SK-N-SH (cell line): Measurements from ENCODE around the gene EDN3. TPM values are rescaled to one million over a fixed set of nuclear protein-coding genes. Genes with fewer than 3 reads are reported as not detected.

ENCODE experiments used
- CTCF ChIA-PET: fragments of 300-600, 350-600 bp; formaldehyde crosslinking; extraction: SDS; loops from one replicate; lab custom pipeline; 2021; lab: Yijun Ruan, JAX
- POLR2A ChIA-PET: fragments of 350-600 bp; sonication (Branson Sonifier 250); formaldehyde crosslinking; extraction: SDS; loops from one replicate; lab custom pipeline; 2020; ENCODE audit warnings: antibody characterized with exemption, inconsistent platforms; lab: Yijun Ruan, JAX
- DNase-seq: peaks from one replicate; pipeline ENCODE4 v3.0.0; 2012
- H2AFZ ChIP-seq: fragments of 200-600 bp; sonication (generic); 2 replicates; pipeline ENCODE4 v1.8.1; 2016; ENCODE audit warnings: antibody characterized with exemption, mild to moderate bottlenecking, low read depth
- H3F3A ChIP-seq: fragments of 200-600 bp; sonication (generic); replicated peaks from 2 replicates; pipeline ENCODE3; 2016; ENCODE audit warnings: antibody characterized with exemption, mild to moderate bottlenecking; ENCODE audit not compliant: insufficient read depth
- H3K27ac ChIP-seq, 2 experiments: fragments of 200-500 bp in 1 of 2; fragments of 200-600 bp in 1 of 2; sonication (Bioruptor generic) in 1 of 2; sonication (generic), shearing (Covaris generic) in 1 of 2; 2 replicates each; pipeline versions ENCODE4 v1.5.1 to v1.6.1; 2014 to 2016; ENCODE audit warnings: low read depth in 2 of 2, inconsistent platforms in 1 of 2, low read length in 1 of 2, mild to moderate bottlenecking in 1 of 2, mixed read lengths in 1 of 2
- H3K27me3 ChIP-seq: fragments of 200-600 bp; sonication (generic), shearing (Covaris generic); 2 replicates; pipeline ENCODE4 v1.6.1; 2016; ENCODE audit warnings: mixed run types; ENCODE audit not compliant: insufficient read depth
- H3K36me3 ChIP-seq, 2 experiments: fragments of 200-500 bp in 1 of 2; fragments of 200-600 bp in 1 of 2; sonication (Bioruptor generic) in 1 of 2; sonication (generic) in 1 of 2; replicated peaks in 1 of 2; 2 replicates each; pipeline versions ENCODE3 to v1.5.1; 2014 to 2016; ENCODE audit warnings: low read length in 1 of 2, mild to moderate bottlenecking in 1 of 2; ENCODE audit not compliant: insufficient read depth in 2 of 2, control insufficient read depth in 1 of 2
- H3K4me1 ChIP-seq, 2 experiments: fragments of 200-500 bp in 1 of 2; fragments of 200-600 bp in 1 of 2; sonication (Bioruptor generic) in 1 of 2; sonication (generic), shearing (Covaris generic) in 1 of 2; 2 replicates each; pipeline versions ENCODE4 v1.5.1 to v1.6.1; 2014 to 2016; ENCODE audit warnings: low read depth in 1 of 2, low read length in 1 of 2, mixed run types in 1 of 2; ENCODE audit not compliant: insufficient read depth in 2 of 2, control insufficient read depth in 1 of 2
- H3K4me2 ChIP-seq: fragments of 200-600 bp; sonication (generic), shearing (Covaris generic); 2 replicates; pipeline ENCODE4 v1.6.1; 2017; ENCODE audit warnings: mixed run types
- H3K4me3 ChIP-seq, 2 experiments: fragments of 200-500 bp in 1 of 2; fragments of 200-600 bp in 1 of 2; sonication (Bioruptor generic) in 1 of 2; sonication (generic), shearing (Covaris generic) in 1 of 2; 2 replicates each; pipeline versions ENCODE4 v1.5.1 to v1.8.1; 2014 to 2016; ENCODE audit warnings: low read depth in 2 of 2, inconsistent platforms in 1 of 2, low read length in 1 of 2, mild to moderate bottlenecking in 1 of 2, mixed read lengths in 1 of 2, moderate library complexity in 1 of 2
- H3K79me2 ChIP-seq: fragments of 200-600 bp; sonication (generic); 2 replicates; pipeline ENCODE4 v1.8.1; 2017; ENCODE audit warnings: mild to moderate bottlenecking; ENCODE audit not compliant: insufficient read depth
- H3K9ac ChIP-seq: fragments of 200-600 bp; sonication (generic); 2 replicates; pipeline ENCODE4 v1.6.1; 2017; ENCODE audit warnings: mixed run types
- H3K9me2 ChIP-seq: fragments of 200-600 bp; sonication (generic); 2 replicates; pipeline ENCODE4 v1.6.1; 2017; ENCODE audit warnings: mixed run types
- H3K9me3 ChIP-seq: fragments of 200-600 bp; sonication (generic); 2 replicates; pipeline ENCODE4 v1.6.1; 2017; ENCODE audit warnings: mixed run types, mild to moderate bottlenecking, moderate library complexity
- H4K20me1 ChIP-seq: fragments of 200-600 bp; sonication (generic); 2 replicates; pipeline ENCODE4 v1.6.1; 2017; ENCODE audit warnings: mild to moderate bottlenecking, mixed run types; ENCODE audit not compliant: insufficient read depth
- CHD2 ChIP-seq: fragments of 150-350 bp; IDR thresholded peaks from 2 replicates; pipeline ENCODE4 v1.6.1; 2018; ENCODE audit warnings: low read length; ENCODE audit not compliant: partially characterized antibody
- ELF1 ChIP-seq: IDR thresholded peaks from 2 replicates; pipeline ENCODE4 v1.4.0; 2012
- EP300 ChIP-seq, 2 experiments: IDR thresholded peaks; 2 replicates each; pipeline versions ENCODE4 v1.4.0 to v1.6.1; 2012; ENCODE audit warnings: borderline replicate concordance in 1 of 2, low read depth in 1 of 2, low read length in 1 of 2
- EZH2phosphoT487 ChIP-seq: fragments of 200-600 bp; sonication (generic); IDR thresholded peaks from 2 replicates; pipeline ENCODE4 v1.6.1; 2017; ENCODE audit warnings: low read depth, mixed run types, mild to moderate bottlenecking, antibody characterized with exemption, moderate library complexity, borderline replicate concordance
- FOSL2 ChIP-seq: IDR thresholded peaks from 2 replicates; pipeline ENCODE4 v1.4.0; 2012; ENCODE audit warnings: low read depth, mild to moderate bottlenecking, moderate library complexity, borderline replicate concordance
- FOXM1 ChIP-seq: IDR thresholded peaks from 2 replicates; pipeline ENCODE4 v1.4.0; 2012; ENCODE audit warnings: low read depth, mild to moderate bottlenecking
- GABPA ChIP-seq: IDR thresholded peaks from 2 replicates; pipeline ENCODE4 v1.4.0; 2012; ENCODE audit warnings: low read depth, mild to moderate bottlenecking
- MAX ChIP-seq: IDR thresholded peaks from 2 replicates; pipeline ENCODE4 v1.4.0; 2012; ENCODE audit warnings: low read depth
- POLR2AphosphoS5 ChIP-seq: IDR thresholded peaks from 2 replicates; pipeline ENCODE4 v1.6.1; 2012; ENCODE audit warnings: low read depth, low read length
- RAD21 ChIP-seq: IDR thresholded peaks from 2 replicates; pipeline ENCODE4 v1.6.1; 2012; ENCODE audit warnings: mild to moderate bottlenecking, low read length
- RCOR1 ChIP-seq: fragments of 150-350 bp; IDR thresholded peaks from 2 replicates; pipeline ENCODE4 v1.6.1; 2017; ENCODE audit warnings: antibody characterized with exemption, low read length
- REST ChIP-seq: IDR thresholded peaks from 2 replicates; pipeline ENCODE4 v1.6.1; 2012; ENCODE audit warnings: mild to moderate bottlenecking, low read depth, low read length, moderate library complexity
- RXRA ChIP-seq: IDR thresholded peaks from 2 replicates; pipeline ENCODE4 v1.4.0; 2012; ENCODE audit warnings: low read depth, mild to moderate bottlenecking, borderline replicate concordance
- SIN3A ChIP-seq: IDR thresholded peaks from 2 replicates; pipeline ENCODE4 v1.6.1; 2012; ENCODE audit warnings: low read depth, mild to moderate bottlenecking, low read length, moderate library complexity, borderline replicate concordance
- SMC3 ChIP-seq: IDR thresholded peaks from 2 replicates; pipeline ENCODE4 v1.6.1; 2012; ENCODE audit warnings: low read depth, low read length, improper control_type of control experiment
- TEAD4 ChIP-seq: IDR thresholded peaks from 2 replicates; pipeline ENCODE4 v1.4.0; 2012; ENCODE audit warnings: mild to moderate bottlenecking, borderline replicate concordance; ENCODE audit not compliant: insufficient read depth
- YY1 ChIP-seq: IDR thresholded peaks from 2 replicates; pipeline ENCODE4 v1.4.0; 2012; ENCODE audit warnings: low read depth, mild to moderate bottlenecking
- WGBS: methylation state at CpG from one replicate; pipeline ENCODE4 v1.1.6; 2017; ENCODE audit warnings: low lambda C conversion rate; 5-methylcytosine and 5-hydroxymethylcytosine counted together
- polyA plus RNA-seq, 3 experiments: library from polyadenylated mRNA; depleted of rRNA; stranded (reverse); fragments of >200 nt; gene quantifications; 2 replicates each; pipeline ENCODE4 v1.2.3, GENCODE V29; 2012
- TF ChIP-seq, protein P1 (sequence below): fragments of 150-350 bp; IDR thresholded peaks from 2 replicates; pipeline ENCODE4 v1.6.1; 2017; ENCODE audit warnings: antibody characterized with exemption, low read length, low read depth, borderline replicate concordance
- TF ChIP-seq, protein P2 (sequence below): fragments of 200-600 bp; sonication (generic); IDR thresholded peaks from 2 replicates; pipeline ENCODE4 v1.6.1; 2017; ENCODE audit warnings: antibody characterized with exemption, mild to moderate bottlenecking, moderate library complexity
- TF ChIP-seq, protein P3 (sequence below): IDR thresholded peaks from 2 replicates; pipeline ENCODE4 v1.4.0; 2012; ENCODE audit warnings: low read depth, borderline replicate concordance

The EDN3 gene
- polyA plus RNA-seq, 1 of the 3 experiments (the other 2 are of a cell fraction): 0.02 TPM

- Histone ChIP-seq H2AFZ (no peak overlapping the region), H3K27me3 (no peaks in the 10 kb centered on the region), H3K4me1 (peaks cover 0 to 9% of the 10 kb centered on the region in 2 experiments; a peak in 1 of 4 replicates), H3K79me2 (no peaks in the 10 kb centered on the region), H3K9me3 (no peaks in the 10 kb centered on the region), H3K9ac (no peak overlapping the region), H3F3A (no peaks in the 10 kb centered on the region), H3K4me3 (no peak overlapping the region), H3K4me2 (no peak overlapping the region), H4K20me1 (no peaks in the 10 kb centered on the region), H3K36me3 (no peaks in the 10 kb centered on the region), H3K27ac (no peak overlapping the region), H3K9me2 (no peaks in the 10 kb centered on the region)
- POLR2A ChIA-PET: no interaction called here
- 96% methylated on average over 2 of the region's 2 CpGs for WGBS
- no peak for DNase-seq
- TF ChIP-seq TEAD4: no peak
- TF ChIP-seq ELF1: no peak
- no peak for TF ChIP-seq EZH2phosphoT487
- TF ChIP-seq, protein P1, sequence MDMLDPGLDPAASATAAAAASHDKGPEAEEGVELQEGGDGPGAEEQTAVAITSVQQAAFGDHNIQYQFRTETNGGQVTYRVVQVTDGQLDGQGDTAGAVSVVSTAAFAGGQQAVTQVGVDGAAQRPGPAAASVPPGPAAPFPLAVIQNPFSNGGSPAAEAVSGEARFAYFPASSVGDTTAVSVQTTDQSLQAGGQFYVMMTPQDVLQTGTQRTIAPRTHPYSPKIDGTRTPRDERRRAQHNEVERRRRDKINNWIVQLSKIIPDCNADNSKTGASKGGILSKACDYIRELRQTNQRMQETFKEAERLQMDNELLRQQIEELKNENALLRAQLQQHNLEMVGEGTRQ: no peak
- TF ChIP-seq MAX: no peak
- no peak for TF ChIP-seq SMC3
- no peak for TF ChIP-seq GABPA
- TF ChIP-seq POLR2AphosphoS5: no peak
- TF ChIP-seq REST: no peak
- no peak for TF ChIP-seq FOSL2
- TF ChIP-seq RXRA: no peak
- no peak for TF ChIP-seq YY1
- no peak for TF ChIP-seq EP300 (IDR thresholded peaks at IDR 0.05; ENCODE audit: borderline replicate concordance in 1 of 2, low read depth in 1 of 2, low read length in 1 of 2)
- TF ChIP-seq CHD2: no peak
- CTCF ChIA-PET: no interaction called here
These were observed 54.8 kb downstream of the EDN3 start for GRCh38 chr20:59355242-59355641.

DNA sequence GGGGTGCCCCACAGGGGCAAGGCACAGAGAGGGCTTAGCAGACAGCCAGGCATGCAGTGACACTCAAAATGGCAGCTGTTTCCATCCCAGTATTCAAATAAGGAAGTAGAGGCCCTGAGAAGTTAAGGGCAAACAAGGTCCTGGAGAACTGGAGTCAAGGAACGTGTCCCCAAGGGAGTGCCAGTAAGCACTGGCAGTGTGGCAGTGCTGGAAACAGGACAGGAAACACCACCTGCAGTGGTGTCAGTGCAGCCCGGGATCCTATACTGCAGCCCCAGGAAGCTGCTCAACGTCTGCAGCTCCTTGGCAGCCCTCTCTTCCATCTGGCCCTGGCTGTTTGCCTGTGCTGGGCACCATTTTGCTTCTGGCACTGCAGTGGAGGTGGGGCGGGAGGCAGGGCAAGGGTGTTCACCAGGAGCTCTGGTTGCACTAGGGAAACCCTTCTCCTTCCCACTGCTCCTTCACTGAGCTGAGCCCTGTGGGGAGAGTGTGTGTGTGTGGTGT is 56.3 kb downstream of the EDN3 start:
- no peaks in the 10 kb centered on the region for H4K20me1 ChIP-seq
- no peak overlapping the region for H2AFZ ChIP-seq
- ChIA-PET POLR2A (no interaction called here), CTCF (interaction anchor here (0.9 to 1.0 kb wide), 2 partner anchors 12 to 139 kb away, joined by 3 read pairs; no protein-coding TSS in a partner anchor)
- H3K4me1 ChIP-seq: peaks cover 0 to 9% of the 10 kb centered on the region in 2 experiments; a peak in 1 of 4 replicates
- WGBS: 40% methylated on average over 2 of the region's 4 CpGs
- no peaks in the 10 kb centered on the region for H3F3A ChIP-seq
- no peak overlapping the region; a peak in 1 of 4 replicates for H3K27ac ChIP-seq
- DNase-seq: peak; percentile 36
- H3K9ac ChIP-seq: no peak overlapping the region
- no peaks in the 10 kb centered on the region for H3K79me2 ChIP-seq
- H3K27me3 ChIP-seq: no peaks in the 10 kb centered on the region
- H3K4me2 ChIP-seq: no peak overlapping the region
- H3K4me3 ChIP-seq: no peak overlapping the region
- no peaks in the 10 kb centered on the region for H3K9me3 ChIP-seq
- no peaks in the 10 kb centered on the region for H3K9me2 ChIP-seq
- H3K36me3 ChIP-seq: no peaks in the 10 kb centered on the region
- TF ChIP-seq RCOR1 (no peak), RAD21 (no peak), SIN3A (no peak), GABPA (no peak), POLR2AphosphoS5 (no peak), FOXM1 (no peak), CHD2 (no peak)
- TF ChIP-seq, protein P2, sequence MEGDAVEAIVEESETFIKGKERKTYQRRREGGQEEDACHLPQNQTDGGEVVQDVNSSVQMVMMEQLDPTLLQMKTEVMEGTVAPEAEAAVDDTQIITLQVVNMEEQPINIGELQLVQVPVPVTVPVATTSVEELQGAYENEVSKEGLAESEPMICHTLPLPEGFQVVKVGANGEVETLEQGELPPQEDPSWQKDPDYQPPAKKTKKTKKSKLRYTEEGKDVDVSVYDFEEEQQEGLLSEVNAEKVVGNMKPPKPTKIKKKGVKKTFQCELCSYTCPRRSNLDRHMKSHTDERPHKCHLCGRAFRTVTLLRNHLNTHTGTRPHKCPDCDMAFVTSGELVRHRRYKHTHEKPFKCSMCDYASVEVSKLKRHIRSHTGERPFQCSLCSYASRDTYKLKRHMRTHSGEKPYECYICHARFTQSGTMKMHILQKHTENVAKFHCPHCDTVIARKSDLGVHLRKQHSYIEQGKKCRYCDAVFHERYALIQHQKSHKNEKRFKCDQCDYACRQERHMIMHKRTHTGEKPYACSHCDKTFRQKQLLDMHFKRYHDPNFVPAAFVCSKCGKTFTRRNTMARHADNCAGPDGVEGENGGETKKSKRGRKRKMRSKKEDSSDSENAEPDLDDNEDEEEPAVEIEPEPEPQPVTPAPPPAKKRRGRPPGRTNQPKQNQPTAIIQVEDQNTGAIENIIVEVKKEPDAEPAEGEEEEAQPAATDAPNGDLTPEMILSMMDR: no peak
- TF ChIP-seq, protein P3, sequence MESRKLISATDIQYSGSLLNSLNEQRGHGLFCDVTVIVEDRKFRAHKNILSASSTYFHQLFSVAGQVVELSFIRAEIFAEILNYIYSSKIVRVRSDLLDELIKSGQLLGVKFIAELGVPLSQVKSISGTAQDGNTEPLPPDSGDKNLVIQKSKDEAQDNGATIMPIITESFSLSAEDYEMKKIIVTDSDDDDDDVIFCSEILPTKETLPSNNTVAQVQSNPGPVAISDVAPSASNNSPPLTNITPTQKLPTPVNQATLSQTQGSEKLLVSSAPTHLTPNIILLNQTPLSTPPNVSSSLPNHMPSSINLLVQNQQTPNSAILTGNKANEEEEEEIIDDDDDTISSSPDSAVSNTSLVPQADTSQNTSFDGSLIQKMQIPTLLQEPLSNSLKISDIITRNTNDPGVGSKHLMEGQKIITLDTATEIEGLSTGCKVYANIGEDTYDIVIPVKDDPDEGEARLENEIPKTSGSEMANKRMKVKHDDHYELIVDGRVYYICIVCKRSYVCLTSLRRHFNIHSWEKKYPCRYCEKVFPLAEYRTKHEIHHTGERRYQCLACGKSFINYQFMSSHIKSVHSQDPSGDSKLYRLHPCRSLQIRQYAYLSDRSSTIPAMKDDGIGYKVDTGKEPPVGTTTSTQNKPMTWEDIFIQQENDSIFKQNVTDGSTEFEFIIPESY: no peak
